Measurements from ENCODE around the gene KIAA0040. TPM values are rescaled to one million over a fixed set of nuclear protein-coding genes. Genes with fewer than 3 reads are reported as not detected.

The KIAA0040 gene
- total RNA-seq, 1 donor, result 1.1 TPM

DNA sequence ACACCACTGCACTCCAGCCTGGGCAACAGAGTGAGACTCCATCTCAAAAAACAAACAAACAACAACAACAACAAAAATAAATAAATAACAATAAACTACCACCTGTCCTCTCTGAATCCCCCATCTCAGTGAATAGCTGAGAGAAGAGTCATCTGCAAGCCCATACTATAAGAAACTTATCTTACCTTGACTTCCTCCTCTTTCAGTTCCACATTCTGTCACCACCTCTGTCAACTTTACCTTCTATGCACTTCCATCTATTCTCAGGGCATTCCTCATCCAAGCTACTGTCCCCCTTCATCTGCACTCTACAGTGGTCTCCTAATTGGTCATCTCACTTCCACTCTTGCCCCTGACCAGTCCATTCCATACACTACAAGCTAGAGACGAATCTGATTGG is 58.1 kb downstream of the KIAA0040 start:
- Histone ChIP-seq H3K4me3 (ENCODE audit: insufficient read depth, low read length) (no peak overlapping the region), H3K36me3 (ENCODE audit: insufficient read depth, low read length) (no peaks in the 10 kb centered on the region), H3K4me1 (ENCODE audit: insufficient read depth, low read length) (peaks cover 10% of the 10 kb centered on the region), H3K9me3 (ENCODE audit: low read depth, low read length) (no peaks in the 10 kb centered on the region), H3K27me3 (ENCODE audit: insufficient read depth, low read length) (no peaks in the 10 kb centered on the region), H3K79me2 (ENCODE audit: insufficient read depth, low read length) (no peaks in the 10 kb centered on the region), H3K27ac (ENCODE audit: low read depth, low read length) (no peak overlapping the region), H4K20me1 (ENCODE audit: insufficient read depth, low read length) (no peaks in the 10 kb centered on the region), H2AFZ (ENCODE audit: low read length) (no peak overlapping the region), H3K4me2 (ENCODE audit: insufficient read depth, low read length) (no peak overlapping the region)
- TF ChIP-seq CTCF (IDR thresholded peaks at IDR 0.05; ENCODE audit: extremely low read depth, low read depth, low read length), result no peak
- no peak for DNase-seq (ENCODE audit: insufficient read length, low spot score, missing footprints)

DNA sequence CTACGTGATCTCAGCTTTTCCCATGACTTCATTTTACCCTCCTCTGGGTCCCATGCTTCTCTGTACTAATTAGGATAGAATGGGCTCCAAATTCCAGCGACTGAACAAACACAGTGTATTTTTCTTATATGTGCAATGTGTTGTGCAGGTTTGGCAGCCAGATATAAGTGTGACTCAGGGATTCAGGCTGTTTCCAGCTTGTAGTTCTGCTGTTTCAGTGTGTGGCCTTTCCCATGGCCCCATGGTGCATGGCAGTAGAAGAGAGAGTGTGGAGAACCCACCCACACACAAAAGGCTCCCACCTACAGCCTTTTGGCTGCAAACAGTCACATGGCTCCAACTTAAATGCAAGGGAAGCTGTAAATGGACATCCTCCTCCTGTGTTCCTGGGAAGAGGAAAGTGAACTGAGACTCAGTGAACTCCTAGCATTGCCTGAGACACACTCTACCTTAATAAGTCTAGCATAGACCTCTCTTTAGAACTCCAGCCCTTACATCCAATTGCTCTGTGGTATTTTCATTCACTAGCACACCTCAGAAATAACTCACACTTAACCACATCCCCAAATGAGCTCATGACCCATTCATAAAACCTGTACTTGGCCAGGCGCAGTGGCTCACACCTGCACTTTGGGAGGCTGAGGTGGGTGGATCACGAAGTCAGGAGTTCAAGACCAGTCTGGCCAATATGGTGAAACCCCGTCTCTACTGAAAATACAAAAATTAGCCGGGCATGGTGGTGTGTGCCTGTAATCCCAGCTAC is 58.7 kb downstream of the KIAA0040 start:
- Histone ChIP-seq H3K4me2 (ENCODE audit: insufficient read depth, low read length) (no peak overlapping the region), H4K20me1 (ENCODE audit: insufficient read depth, low read length) (no peaks in the 10 kb centered on the region), H3K79me2 (ENCODE audit: insufficient read depth, low read length) (no peaks in the 10 kb centered on the region), H3K9me3 (ENCODE audit: low read depth, low read length) (no peaks in the 10 kb centered on the region), H3K4me3 (ENCODE audit: insufficient read depth, low read length) (no peak overlapping the region), H3K27ac (ENCODE audit: low read depth, low read length) (no peak overlapping the region), H3K27me3 (ENCODE audit: insufficient read depth, low read length) (no peaks in the 10 kb centered on the region), H2AFZ (ENCODE audit: low read length) (no peak overlapping the region), H3K4me1 (ENCODE audit: insufficient read depth, low read length) (peaks cover 10% of the 10 kb centered on the region), H3K36me3 (ENCODE audit: insufficient read depth, low read length) (no peaks in the 10 kb centered on the region)
- TF ChIP-seq CTCF (IDR thresholded peaks at IDR 0.05; ENCODE audit: extremely low read depth, low read depth, low read length), result no peak
- no peak for DNase-seq (ENCODE audit: insufficient read length, low spot score, missing footprints)

DNA sequence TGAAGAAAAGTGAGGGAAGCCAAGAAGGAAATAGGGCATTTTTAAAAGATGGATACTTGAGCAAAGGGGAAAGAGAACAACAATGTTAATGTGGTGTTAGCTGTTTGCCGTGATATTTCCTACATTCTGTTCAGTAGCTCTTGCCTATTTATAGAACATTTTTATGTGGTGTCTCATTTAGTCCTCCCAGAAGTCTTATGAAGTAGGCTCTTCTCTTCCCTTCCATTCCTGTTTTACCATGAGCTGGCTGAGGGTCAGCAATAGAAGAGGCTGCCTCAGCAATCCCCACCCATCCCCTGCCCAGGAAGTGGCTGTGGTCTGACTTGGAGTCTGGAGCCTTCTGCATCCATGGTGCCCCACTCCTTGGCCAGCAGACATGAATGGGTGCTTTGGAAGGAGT is 60.1 kb downstream of the KIAA0040 start:
- Histone ChIP-seq H4K20me1 (ENCODE audit: insufficient read depth, low read length) (no peaks in the 10 kb centered on the region), H2AFZ (ENCODE audit: low read length) (no peak overlapping the region), H3K9me3 (ENCODE audit: low read depth, low read length) (no peaks in the 10 kb centered on the region), H3K79me2 (ENCODE audit: insufficient read depth, low read length) (no peaks in the 10 kb centered on the region), H3K27ac (ENCODE audit: low read depth, low read length) (no peak overlapping the region), H3K4me1 (ENCODE audit: insufficient read depth, low read length) (peaks cover 10% of the 10 kb centered on the region), H3K4me2 (ENCODE audit: insufficient read depth, low read length) (peak overlapping the region; percentile 43), H3K27me3 (ENCODE audit: insufficient read depth, low read length) (no peaks in the 10 kb centered on the region), H3K4me3 (ENCODE audit: insufficient read depth, low read length) (no peak overlapping the region), H3K36me3 (ENCODE audit: insufficient read depth, low read length) (no peaks in the 10 kb centered on the region)
- DNase-seq (ENCODE audit: insufficient read length, low spot score, missing footprints), result no peak
- TF ChIP-seq CTCF (IDR thresholded peaks at IDR 0.05; ENCODE audit: extremely low read depth, low read depth, low read length), result no peak

GRCh38 chr1:175131095-175131494 is 61.5 kb downstream of the KIAA0040 start:
- Histone ChIP-seq H3K4me3 (ENCODE audit: insufficient read depth, low read length) (no peak overlapping the region), H3K27me3 (ENCODE audit: insufficient read depth, low read length) (no peaks in the 10 kb centered on the region), H3K27ac (ENCODE audit: low read depth, low read length) (no peak overlapping the region), H3K79me2 (ENCODE audit: insufficient read depth, low read length) (no peaks in the 10 kb centered on the region), H3K4me2 (ENCODE audit: insufficient read depth, low read length) (no peak overlapping the region), H3K36me3 (ENCODE audit: insufficient read depth, low read length) (no peaks in the 10 kb centered on the region), H2AFZ (ENCODE audit: low read length) (no peak overlapping the region), H3K9me3 (ENCODE audit: low read depth, low read length) (no peaks in the 10 kb centered on the region), H4K20me1 (ENCODE audit: insufficient read depth, low read length) (no peaks in the 10 kb centered on the region), H3K4me1 (ENCODE audit: insufficient read depth, low read length) (peaks cover 10% of the 10 kb centered on the region)
- DNase-seq (ENCODE audit: insufficient read length, low spot score, missing footprints), result no peak
- no peak for TF ChIP-seq CTCF (IDR thresholded peaks at IDR 0.05; ENCODE audit: extremely low read depth, low read depth, low read length)

All from osteoblast (primary cell).